Testis (tissue), 2 donors: ENCODE results near the gene SLC30A5.
"Not testable (repeated sequence)": the region's sequence is repeated elsewhere in the genome, so short reads cannot be mapped to it uniquely, and the experiment has no call there.

Experiments used
- POLR2A ChIP-seq: fragments of 450-650 bp; IDR thresholded peaks from one replicate; pipeline ENCODE4 v1.6.1; 2017; ENCODE audit warnings: antibody characterized with exemption, mild to moderate bottlenecking, moderate library complexity
- TF ChIP-seq, protein P1 (sequence below), 3 experiments: fragments of 450-650 bp in 2 of 3; fragments of 200-600 bp in 1 of 3; sonication (generic) in 1 of 3; IDR thresholded peaks; one replicate each; pipeline ENCODE4 v1.5.1; 2016 to 2019; ENCODE audit warnings: antibody characterized with exemption in 3 of 3, mild to moderate bottlenecking in 2 of 3, moderate library complexity in 1 of 3

DNA sequence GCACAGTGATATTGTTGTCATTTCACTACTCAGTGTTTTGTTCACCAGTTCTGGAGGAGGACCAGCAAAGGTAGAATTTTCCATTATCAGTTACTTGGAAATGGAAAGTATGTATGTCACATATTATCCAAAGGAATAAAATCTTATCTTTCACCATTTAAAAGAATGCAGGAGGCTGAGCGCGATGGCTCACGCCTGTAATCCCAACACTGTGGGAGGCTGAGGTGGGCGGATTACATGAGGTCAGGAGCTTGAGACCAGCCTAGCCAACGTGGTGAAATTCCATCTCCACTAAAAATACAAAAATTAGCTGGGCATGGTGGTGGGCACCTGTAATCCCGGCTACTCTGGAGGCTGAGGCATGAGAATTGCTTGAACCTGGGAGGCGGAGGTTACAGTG lies 14.6 kb downstream of the SLC30A5 start:
- TF ChIP-seq, protein P1, sequence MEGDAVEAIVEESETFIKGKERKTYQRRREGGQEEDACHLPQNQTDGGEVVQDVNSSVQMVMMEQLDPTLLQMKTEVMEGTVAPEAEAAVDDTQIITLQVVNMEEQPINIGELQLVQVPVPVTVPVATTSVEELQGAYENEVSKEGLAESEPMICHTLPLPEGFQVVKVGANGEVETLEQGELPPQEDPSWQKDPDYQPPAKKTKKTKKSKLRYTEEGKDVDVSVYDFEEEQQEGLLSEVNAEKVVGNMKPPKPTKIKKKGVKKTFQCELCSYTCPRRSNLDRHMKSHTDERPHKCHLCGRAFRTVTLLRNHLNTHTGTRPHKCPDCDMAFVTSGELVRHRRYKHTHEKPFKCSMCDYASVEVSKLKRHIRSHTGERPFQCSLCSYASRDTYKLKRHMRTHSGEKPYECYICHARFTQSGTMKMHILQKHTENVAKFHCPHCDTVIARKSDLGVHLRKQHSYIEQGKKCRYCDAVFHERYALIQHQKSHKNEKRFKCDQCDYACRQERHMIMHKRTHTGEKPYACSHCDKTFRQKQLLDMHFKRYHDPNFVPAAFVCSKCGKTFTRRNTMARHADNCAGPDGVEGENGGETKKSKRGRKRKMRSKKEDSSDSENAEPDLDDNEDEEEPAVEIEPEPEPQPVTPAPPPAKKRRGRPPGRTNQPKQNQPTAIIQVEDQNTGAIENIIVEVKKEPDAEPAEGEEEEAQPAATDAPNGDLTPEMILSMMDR (IDR thresholded peaks at IDR 0.05) = not testable (repeated sequence)
- not testable (repeated sequence) for TF ChIP-seq POLR2A
